ENCODE results near the gene AMOTL2.

DNA sequence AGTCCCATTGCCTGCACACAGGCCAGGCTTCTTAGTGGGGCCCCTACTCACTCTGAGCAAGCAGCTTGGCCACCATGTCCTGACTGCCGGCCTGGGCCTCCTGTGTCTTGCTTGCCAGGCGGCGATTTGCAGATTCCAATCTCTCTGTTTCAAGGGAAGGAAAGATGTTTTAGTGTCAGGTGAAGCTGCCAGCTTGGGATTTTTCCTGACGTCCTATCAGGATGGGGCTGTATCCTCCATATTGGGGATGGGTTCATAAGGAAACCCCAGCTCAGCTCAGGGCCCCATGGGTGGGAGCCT is 8.5 kb downstream of the AMOTL2 start:
- TF ChIP-seq, protein P1, sequence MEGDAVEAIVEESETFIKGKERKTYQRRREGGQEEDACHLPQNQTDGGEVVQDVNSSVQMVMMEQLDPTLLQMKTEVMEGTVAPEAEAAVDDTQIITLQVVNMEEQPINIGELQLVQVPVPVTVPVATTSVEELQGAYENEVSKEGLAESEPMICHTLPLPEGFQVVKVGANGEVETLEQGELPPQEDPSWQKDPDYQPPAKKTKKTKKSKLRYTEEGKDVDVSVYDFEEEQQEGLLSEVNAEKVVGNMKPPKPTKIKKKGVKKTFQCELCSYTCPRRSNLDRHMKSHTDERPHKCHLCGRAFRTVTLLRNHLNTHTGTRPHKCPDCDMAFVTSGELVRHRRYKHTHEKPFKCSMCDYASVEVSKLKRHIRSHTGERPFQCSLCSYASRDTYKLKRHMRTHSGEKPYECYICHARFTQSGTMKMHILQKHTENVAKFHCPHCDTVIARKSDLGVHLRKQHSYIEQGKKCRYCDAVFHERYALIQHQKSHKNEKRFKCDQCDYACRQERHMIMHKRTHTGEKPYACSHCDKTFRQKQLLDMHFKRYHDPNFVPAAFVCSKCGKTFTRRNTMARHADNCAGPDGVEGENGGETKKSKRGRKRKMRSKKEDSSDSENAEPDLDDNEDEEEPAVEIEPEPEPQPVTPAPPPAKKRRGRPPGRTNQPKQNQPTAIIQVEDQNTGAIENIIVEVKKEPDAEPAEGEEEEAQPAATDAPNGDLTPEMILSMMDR (IDR thresholded peaks at IDR 0.05) = no peak
- TF ChIP-seq POLR2A (IDR thresholded peaks at IDR 0.05) = no peak
